ENCODE measurements around the gene FHOD1. TPM values are rescaled to one million over a fixed set of nuclear protein-coding genes. Genes with fewer than 3 reads are reported as not detected.

FHOD1 gene
- total and polyA plus RNA-seq, 2 experiments from 2014 or later: 10.0 to 17.2 TPM

GRCh38 chr16:67184453-67184994 lies 62.8 kb downstream of the FHOD1 start:
- Histone ChIP-seq H3K9me3 (ENCODE audit: low read depth) (no peaks in the 10 kb centered on the region), H3K27ac (peak overlapping the region; percentile 95), H3K4me3 (peak overlapping the region; percentile 20), H3K79me2 (peaks cover 12% of the 10 kb centered on the region), H3K27me3 (no peaks in the 10 kb centered on the region), H4K20me1 (ENCODE audit: insufficient read depth, poor library complexity, severe bottlenecking) (no peaks in the 10 kb centered on the region), H2AFZ (peak overlapping the region; percentile 37), H3K36me3 (replicated peaks; ENCODE audit: insufficient read depth, low read depth) (no peaks in the 10 kb centered on the region), H3K4me2 (peak overlapping the region; percentile 87), H3K4me1 (ENCODE audit: insufficient read depth) (peaks cover 11% of the 10 kb centered on the region), H3K9me2 (replicated peaks; ENCODE audit: insufficient read depth) (no peaks in the 10 kb centered on the region)
- TF ChIP-seq EZH2 (IDR thresholded peaks at IDR 0.05; ENCODE audit: borderline replicate concordance) (peak; percentile 35), EZH2phosphoT487 (IDR thresholded peaks at IDR 0.05; ENCODE audit: low read depth, severe bottlenecking, unreplicated experiment) (no peak)
- WGBS (ENCODE audit: low lambda C conversion rate, missing lambda C conversion rate): 9% methylated on average over 59 of the region's 59 CpGs
- DNase-seq (ENCODE audit: low spot score): peak; percentile 73

DNA sequence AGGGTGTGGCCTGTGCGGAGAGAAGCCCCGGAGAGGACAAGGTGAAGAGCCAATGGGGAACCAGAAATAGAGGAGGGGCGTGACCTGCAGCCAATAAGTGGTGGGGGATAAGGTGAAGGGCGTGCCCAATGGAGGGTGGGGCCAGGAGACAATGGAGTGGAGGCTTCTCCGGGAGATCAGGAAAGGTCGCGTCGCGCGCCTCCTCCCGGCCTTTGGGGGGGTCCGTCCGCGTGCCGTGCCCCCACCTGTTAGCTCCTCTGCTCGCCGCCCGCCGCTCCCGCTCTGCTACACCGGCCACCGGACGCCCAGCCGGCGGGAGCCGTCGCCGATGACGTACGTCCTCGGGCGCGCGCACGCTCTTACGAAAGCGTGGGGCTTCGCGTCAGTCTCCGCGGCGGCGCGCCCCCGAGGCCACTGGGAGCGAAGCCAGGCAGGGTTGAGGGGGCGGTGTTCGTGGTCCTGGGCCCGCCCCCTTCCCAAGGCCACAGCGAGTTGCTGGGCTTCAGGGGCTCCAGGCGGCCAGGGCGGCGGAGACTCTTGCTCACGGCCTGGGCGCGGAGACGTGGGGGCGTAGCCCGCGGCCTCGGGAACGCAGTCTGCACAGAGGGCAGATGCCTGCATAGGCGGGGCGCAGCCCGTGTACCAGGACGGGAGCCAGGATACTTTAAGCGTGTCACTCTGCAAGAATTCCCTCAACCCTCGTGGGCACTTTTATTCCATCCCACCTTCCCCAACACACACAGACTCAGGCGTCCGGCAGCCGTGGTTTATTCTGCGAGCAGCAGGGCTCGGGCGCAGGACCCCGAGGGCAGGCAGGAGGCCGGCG lies 63.4 kb downstream of the FHOD1 start, which contains the start of gene MATCAP1:
Gene MATCAP1 (minus strand): TSS at position 337 of the 826 bp plus-strand sequence. CDS start 3,353 bp downstream, outside the sequence.
- peak; percentile 97 for DNase-seq (ENCODE audit: low spot score)
- 1% methylated on average over 61 of the region's 77 CpGs for WGBS (ENCODE audit: low lambda C conversion rate, missing lambda C conversion rate)
- Histone ChIP-seq H3K27me3 (no peaks in the 10 kb centered on the region), H3K4me1 (ENCODE audit: insufficient read depth) (peaks cover 11% of the 10 kb centered on the region), H4K20me1 (ENCODE audit: insufficient read depth, poor library complexity, severe bottlenecking) (peaks cover 3% of the 10 kb centered on the region), H3K9me2 (replicated peaks; ENCODE audit: insufficient read depth) (no peaks in the 10 kb centered on the region), H3K4me3 (peak within 1 kb of the TSS; percentile 20), H3K36me3 (replicated peaks; ENCODE audit: insufficient read depth, low read depth) (no peaks in the 10 kb centered on the region), H3K9me3 (ENCODE audit: low read depth) (no peaks in the 10 kb centered on the region), H3K27ac (peak within 1 kb of the TSS; percentile 95), H3K79me2 (peaks cover 12% of the 10 kb centered on the region), H3K4me2 (peak within 1 kb of the TSS; percentile 87), H2AFZ (peak within 1 kb of the TSS; percentile 37)
- TF ChIP-seq EZH2 (IDR thresholded peaks at IDR 0.05; ENCODE audit: borderline replicate concordance) (no peak), EZH2phosphoT487 (IDR thresholded peaks at IDR 0.05; ENCODE audit: low read depth, severe bottlenecking, unreplicated experiment) (no peak)
- TF ChIP-seq, protein P1, sequence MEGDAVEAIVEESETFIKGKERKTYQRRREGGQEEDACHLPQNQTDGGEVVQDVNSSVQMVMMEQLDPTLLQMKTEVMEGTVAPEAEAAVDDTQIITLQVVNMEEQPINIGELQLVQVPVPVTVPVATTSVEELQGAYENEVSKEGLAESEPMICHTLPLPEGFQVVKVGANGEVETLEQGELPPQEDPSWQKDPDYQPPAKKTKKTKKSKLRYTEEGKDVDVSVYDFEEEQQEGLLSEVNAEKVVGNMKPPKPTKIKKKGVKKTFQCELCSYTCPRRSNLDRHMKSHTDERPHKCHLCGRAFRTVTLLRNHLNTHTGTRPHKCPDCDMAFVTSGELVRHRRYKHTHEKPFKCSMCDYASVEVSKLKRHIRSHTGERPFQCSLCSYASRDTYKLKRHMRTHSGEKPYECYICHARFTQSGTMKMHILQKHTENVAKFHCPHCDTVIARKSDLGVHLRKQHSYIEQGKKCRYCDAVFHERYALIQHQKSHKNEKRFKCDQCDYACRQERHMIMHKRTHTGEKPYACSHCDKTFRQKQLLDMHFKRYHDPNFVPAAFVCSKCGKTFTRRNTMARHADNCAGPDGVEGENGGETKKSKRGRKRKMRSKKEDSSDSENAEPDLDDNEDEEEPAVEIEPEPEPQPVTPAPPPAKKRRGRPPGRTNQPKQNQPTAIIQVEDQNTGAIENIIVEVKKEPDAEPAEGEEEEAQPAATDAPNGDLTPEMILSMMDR (IDR thresholded peaks at IDR 0.05; ENCODE audit: poor library complexity): no peak

DNA sequence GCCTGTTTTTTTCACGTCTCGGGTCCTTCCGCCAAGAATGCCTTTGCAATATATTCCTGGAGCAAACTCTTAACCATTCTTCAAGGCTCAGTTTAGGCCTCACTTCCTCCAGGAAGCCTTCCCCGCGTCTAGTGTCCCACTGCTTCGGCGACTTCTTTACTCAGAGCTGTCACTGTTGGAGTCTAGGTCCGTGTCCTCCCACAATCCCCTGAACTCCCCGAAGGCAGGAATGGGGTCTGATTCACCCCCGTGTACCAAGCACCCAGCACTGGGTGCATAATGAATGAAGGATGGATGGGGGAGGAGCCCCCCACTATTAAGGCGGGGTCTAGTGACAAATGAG lies 64.0 kb downstream of the FHOD1 start:
- Histone ChIP-seq H3K4me1 (ENCODE audit: insufficient read depth) (peaks cover 14% of the 10 kb centered on the region), H3K27me3 (no peaks in the 10 kb centered on the region), H3K4me2 (peak overlapping the region; percentile 80), H3K9me2 (replicated peaks; ENCODE audit: insufficient read depth) (no peaks in the 10 kb centered on the region), H3K9me3 (ENCODE audit: low read depth) (no peaks in the 10 kb centered on the region), H3K36me3 (replicated peaks; ENCODE audit: insufficient read depth, low read depth) (no peaks in the 10 kb centered on the region), H3K79me2 (peaks cover 12% of the 10 kb centered on the region), H2AFZ (no peak overlapping the region), H4K20me1 (ENCODE audit: insufficient read depth, poor library complexity, severe bottlenecking) (peaks cover 3% of the 10 kb centered on the region), H3K4me3 (peak overlapping the region; percentile 20), H3K27ac (peak overlapping the region; percentile 28)
- no peak for DNase-seq (ENCODE audit: low spot score)
- 7% methylated on average over 11 of the region's 11 CpGs for WGBS (ENCODE audit: low lambda C conversion rate, missing lambda C conversion rate)
- no peak for TF ChIP-seq EZH2 (IDR thresholded peaks at IDR 0.05; ENCODE audit: borderline replicate concordance)
- TF ChIP-seq, protein P1 (IDR thresholded peaks at IDR 0.05; ENCODE audit: poor library complexity): no peak

DNA sequence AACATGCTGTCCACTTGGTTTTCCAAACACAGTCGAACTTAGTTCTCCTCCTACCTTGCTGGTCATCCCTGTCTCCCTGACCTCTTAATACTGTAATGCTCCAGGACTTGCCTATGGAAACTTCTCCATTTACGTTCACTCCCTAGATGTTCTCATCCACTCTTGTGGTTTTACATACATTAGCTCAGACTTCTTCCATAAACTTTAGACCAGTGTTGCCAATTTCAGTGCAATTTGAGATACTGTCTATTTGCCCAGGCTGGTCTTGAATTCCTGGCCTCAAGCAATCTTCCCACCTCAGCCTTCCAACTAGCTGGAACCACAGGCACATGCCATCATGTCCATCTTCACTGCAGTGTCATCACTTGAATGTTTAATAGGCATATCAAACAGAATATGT lies 65.0 kb downstream of the FHOD1 start:
- Histone ChIP-seq H3K27me3 (no peaks in the 10 kb centered on the region), H3K4me1 (ENCODE audit: insufficient read depth) (peaks cover 19% of the 10 kb centered on the region), H4K20me1 (ENCODE audit: insufficient read depth, poor library complexity, severe bottlenecking) (peaks cover 3% of the 10 kb centered on the region), H3K4me2 (peak overlapping the region; percentile 80), H2AFZ (no peak overlapping the region), H3K9me3 (ENCODE audit: low read depth) (no peaks in the 10 kb centered on the region), H3K27ac (no peak overlapping the region), H3K9me2 (replicated peaks; ENCODE audit: insufficient read depth) (no peaks in the 10 kb centered on the region), H3K36me3 (replicated peaks; ENCODE audit: insufficient read depth, low read depth) (no peaks in the 10 kb centered on the region), H3K79me2 (peaks cover 12% of the 10 kb centered on the region), H3K4me3 (no peak overlapping the region)
- DNase-seq (ENCODE audit: low spot score): no peak
- WGBS (ENCODE audit: low lambda C conversion rate, missing lambda C conversion rate): 88% methylated on average over 2 of the region's 2 CpGs
- TF ChIP-seq EZH2 (IDR thresholded peaks at IDR 0.05; ENCODE audit: borderline replicate concordance): no peak
- no peak for TF ChIP-seq EZH2phosphoT487 (IDR thresholded peaks at IDR 0.05; ENCODE audit: low read depth, severe bottlenecking, unreplicated experiment)
- TF ChIP-seq, protein P1 (IDR thresholded peaks at IDR 0.05; ENCODE audit: poor library complexity): no peak
